Activated CD4-positive, alpha-beta T cell treated with anti-CD3 and anti-CD28 coated beads for 36 hours (primary cell): ENCODE results near the gene METTL13. TPM values are rescaled to one million over a fixed set of nuclear protein-coding genes. Genes with fewer than 3 reads are reported as not detected.

Source experiments
- ATAC-seq: fragments of 200-7000 bp; cut with Tn5 transposase; one replicate; pipeline ENCODE4 v1.10.0; 2021; ENCODE audit warnings: mild to moderate bottlenecking, moderate library complexity
- CTCF ChIA-PET: fragments of 350-600 bp; sonication (Branson Sonifier 250); formaldehyde crosslinking; loops from one replicate; lab custom pipeline; 2021; ENCODE audit warnings: antibody characterized with exemption; lab: Charles Lee
- POLR2A ChIA-PET: fragments of 350-600 bp; sonication (Branson Sonifier 250); formaldehyde crosslinking; loops from one replicate; lab custom pipeline; 2021; ENCODE audit warnings: antibody characterized with exemption, inconsistent platforms; lab: Charles Lee
- DNase-seq: peaks from one replicate; pipeline ENCODE4 v3.0.0-alpha.2; 2020
- H3K27ac Mint-ChIP-seq: one replicate; pipeline ENCODE4 v1.8.0; 2021; ENCODE audit warnings: mixed read lengths
- H3K27me3 Mint-ChIP-seq: one replicate; pipeline ENCODE4 v1.8.0; 2021; ENCODE audit warnings: mixed read lengths
- H3K36me3 Mint-ChIP-seq: one replicate; pipeline ENCODE4 v1.8.0; 2021; ENCODE audit warnings: low read depth, mixed read lengths
- H3K4me1 Mint-ChIP-seq: one replicate; pipeline ENCODE4 v1.8.0; 2021; ENCODE audit warnings: mixed read lengths
- H3K4me3 Mint-ChIP-seq: one replicate; pipeline ENCODE4 v1.8.0; 2021; ENCODE audit warnings: mild to moderate bottlenecking, moderate library complexity, mixed read lengths
- H3K9me3 Mint-ChIP-seq: one replicate; pipeline ENCODE4 v1.8.0; 2021; ENCODE audit warnings: low read depth, mixed read lengths
- intact Hi-C, 2 experiments: fragments of 100-400 bp; cut with DNase I in 1 of 2; cut with micrococcal nuclease in 1 of 2; formaldehyde crosslinking; loops; one replicate each; pipeline versions ENCODE4 v1.14.2 to v1.15.1; 2022 to 2024; cut with DNase I, micrococcal nuclease
- total RNA-seq, 2 experiments: library from RNA; stranded (reverse); gene quantifications; one replicate each; pipeline ENCODE4 v1.2.3, GENCODE V29; 2021

The METTL13 gene
- total RNA-seq, 2 experiments from 2014 or later, result 41.1 to 52.9 TPM

DNA sequence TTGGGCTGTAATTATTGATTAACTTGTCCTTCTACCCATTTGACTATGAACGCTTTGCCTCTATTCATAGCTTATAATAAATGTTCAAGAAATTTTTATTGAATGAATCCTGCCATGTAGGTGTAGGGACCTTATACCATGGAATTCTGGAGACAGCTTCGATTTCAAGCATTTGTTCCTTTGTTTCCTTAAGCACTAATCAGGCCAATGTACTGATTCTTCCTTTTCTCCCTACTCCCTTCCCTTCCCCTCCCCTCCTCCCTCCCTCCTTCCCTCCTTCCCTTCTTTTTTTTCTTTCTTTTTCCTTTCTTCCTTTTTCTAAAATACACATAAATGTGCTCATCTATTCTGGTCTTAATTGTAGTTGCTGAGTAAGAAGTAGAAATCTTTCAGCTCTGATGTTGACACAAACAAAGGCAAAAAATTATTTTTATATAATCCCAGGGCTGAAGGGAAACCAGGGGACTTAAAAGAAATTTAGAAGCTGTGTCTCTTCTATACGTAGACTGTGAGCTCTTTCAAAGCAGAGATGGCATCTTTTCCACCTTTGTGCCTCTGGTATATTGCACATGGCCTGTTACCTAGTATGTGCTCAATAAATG is 34.9 kb downstream of the METTL13 start:
- DNase-seq (no peak), ATAC-seq (no peak)
- POLR2A ChIA-PET, result no interaction called here
- H3K4me3 Mint-ChIP-seq, result no peak overlapping the region
- intact Hi-C loops, result no loop called here
- H3K27ac Mint-ChIP-seq, result no peak overlapping the region
- no peaks in the 10 kb centered on the region for H3K9me3 Mint-ChIP-seq
- CTCF ChIA-PET, result interaction anchor here (2.0 kb wide), 1 partner anchor 14 kb away, joined by 11 read pairs; no protein-coding TSS in a partner anchor
- H3K27me3 Mint-ChIP-seq, result no peaks in the 10 kb centered on the region
- no peaks in the 10 kb centered on the region for H3K36me3 Mint-ChIP-seq
- peaks cover 17% of the 10 kb centered on the region for H3K4me1 Mint-ChIP-seq

- ChIA-PET CTCF (interaction anchor here (0.5 to 2.0 kb wide), 7 partner anchors 12 to 735 kb away, joined by 3 to 11 read pairs (median 4); partner anchors contain the start of genes DNM3 and METTL13), POLR2A (interaction anchor here (1.2 kb wide), 1 partner anchor 12 kb away, joined by 3 read pairs; no protein-coding TSS in a partner anchor)
- intact Hi-C loops, result loop anchor here in 1 of 2 experiments (1.0 kb wide), 2 partner anchors 23 to 24 kb away; partner anchors contain the start of gene DNM3
- Mint-ChIP-seq H3K27me3 (no peaks in the 10 kb centered on the region), H3K4me3 (no peak overlapping the region), H3K9me3 (no peaks in the 10 kb centered on the region), H3K27ac (peak overlapping the region; percentile 87), H3K4me1 (peaks cover 17% of the 10 kb centered on the region), H3K36me3 (no peaks in the 10 kb centered on the region)
- peak; percentile 73 for DNase-seq
- ATAC-seq, result peak; percentile 98
Observed at GRCh38 chr1:171817511-171818265, 36.2 kb downstream of the METTL13 start.

GRCh38 chr1:171819946-171820345 is 38.5 kb downstream of the METTL13 start:
- CTCF ChIA-PET, result interaction anchor here (2.1 kb wide), 1 partner anchor 19 kb away, joined by 11 read pairs; no protein-coding TSS in a partner anchor
- POLR2A ChIA-PET, result no interaction called here
- H3K4me1 Mint-ChIP-seq, result peaks cover 17% of the 10 kb centered on the region
- H3K4me3 Mint-ChIP-seq, result no peak overlapping the region
- no peaks in the 10 kb centered on the region for H3K36me3 Mint-ChIP-seq
- intact Hi-C loops, result no loop called here
- H3K27me3 Mint-ChIP-seq, result no peaks in the 10 kb centered on the region
- DNase-seq (no peak), ATAC-seq (no peak)
- H3K9me3 Mint-ChIP-seq, result no peaks in the 10 kb centered on the region
- H3K27ac Mint-ChIP-seq, result no peak overlapping the region

DNA sequence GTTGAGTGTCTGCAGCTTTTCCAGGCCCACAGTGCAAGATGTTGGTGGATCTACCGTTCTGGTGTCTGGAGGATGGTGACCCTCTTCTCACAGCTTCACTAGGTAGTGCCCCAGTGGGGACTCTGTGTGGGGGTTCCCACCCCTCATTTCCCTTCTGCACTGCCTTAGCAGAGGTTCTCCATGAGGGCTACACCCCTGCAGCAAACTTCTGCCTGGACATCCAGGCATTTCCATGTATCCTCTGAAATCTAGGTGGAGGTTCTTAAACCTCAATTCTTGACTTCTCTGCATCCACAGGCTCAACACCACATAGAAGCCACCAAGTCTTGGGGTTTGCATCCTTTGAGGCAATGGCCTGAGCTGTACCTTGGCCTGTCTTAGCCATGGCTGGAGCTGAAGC is 45.5 kb downstream of the METTL13 start:
- CTCF ChIA-PET, result no interaction called here
- DNase-seq, result no peak
- intact Hi-C loops, result no loop called here
- Mint-ChIP-seq H3K9me3 (peaks cover 21% of the 10 kb centered on the region), H3K27ac (no peak overlapping the region), H3K27me3 (no peaks in the 10 kb centered on the region), H3K4me3 (no peak overlapping the region), H3K36me3 (peaks cover 8% of the 10 kb centered on the region), H3K4me1 (no peaks in the 10 kb centered on the region)
- ATAC-seq, result no peak
- POLR2A ChIA-PET, result no interaction called here

GRCh38 chr1:171828794-171829193 is 47.3 kb downstream of the METTL13 start:
- ATAC-seq, result no peak
- H3K4me3 Mint-ChIP-seq, result no peak overlapping the region
- no peaks in the 10 kb centered on the region for H3K4me1 Mint-ChIP-seq
- peaks cover 21% of the 10 kb centered on the region for H3K9me3 Mint-ChIP-seq
- no peaks in the 10 kb centered on the region for H3K27me3 Mint-ChIP-seq
- POLR2A ChIA-PET, result no interaction called here
- CTCF ChIA-PET, result interaction anchor here (0.7 kb wide), 1 partner anchor 1051 kb away, joined by 4 read pairs; no protein-coding TSS in a partner anchor
- no peak for DNase-seq
- peaks cover 8% of the 10 kb centered on the region for H3K36me3 Mint-ChIP-seq
- H3K27ac Mint-ChIP-seq, result no peak overlapping the region
- intact Hi-C loops, result no loop called here

GRCh38 chr1:171833091-171833825 is 51.8 kb downstream of the METTL13 start:
- H3K27me3 Mint-ChIP-seq, result no peaks in the 10 kb centered on the region
- intact Hi-C loops, result no loop called here
- no peak for ATAC-seq
- H3K27ac Mint-ChIP-seq, result no peak overlapping the region
- no peaks in the 10 kb centered on the region for H3K36me3 Mint-ChIP-seq
- H3K9me3 Mint-ChIP-seq, result no peaks in the 10 kb centered on the region
- POLR2A ChIA-PET, result no interaction called here
- CTCF ChIA-PET, result interaction anchor here (0.6 to 1.6 kb wide), 3 partner anchors 16 to 49 kb away, joined by 3 to 4 read pairs (median 3); no protein-coding TSS in a partner anchor
- no peaks in the 10 kb centered on the region for H3K4me1 Mint-ChIP-seq
- DNase-seq, result no peak
- H3K4me3 Mint-ChIP-seq, result no peak overlapping the region

DNA sequence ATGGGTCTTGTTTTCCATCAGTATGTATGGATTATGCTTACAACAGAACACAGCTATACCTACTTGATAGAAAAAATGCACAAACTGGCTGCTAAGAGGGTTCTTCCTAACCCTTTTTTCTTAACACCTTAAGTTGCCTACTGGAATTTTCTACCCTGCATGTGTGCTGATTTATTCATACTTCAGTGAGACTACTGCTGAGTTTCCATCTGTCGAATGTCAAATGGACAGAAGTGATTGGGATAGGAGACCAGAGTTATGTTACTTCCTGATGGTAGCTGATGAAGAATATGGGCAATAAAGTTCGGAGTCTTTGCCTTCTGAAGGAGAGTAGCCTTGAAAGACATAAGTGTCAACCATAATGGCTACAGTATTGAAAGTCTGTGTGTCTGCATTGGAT is 53.4 kb downstream of the METTL13 start:
- POLR2A ChIA-PET, result no interaction called here
- no peaks in the 10 kb centered on the region for H3K36me3 Mint-ChIP-seq
- ATAC-seq (no peak), DNase-seq (no peak)
- H3K27me3 Mint-ChIP-seq, result no peaks in the 10 kb centered on the region
- no peak overlapping the region for H3K27ac Mint-ChIP-seq
- intact Hi-C loops, result no loop called here
- H3K4me1 Mint-ChIP-seq, result no peaks in the 10 kb centered on the region
- CTCF ChIA-PET, result interaction anchor here (0.7 kb wide), 1 partner anchor 10 kb away, joined by 3 read pairs; no protein-coding TSS in a partner anchor
- H3K4me3 Mint-ChIP-seq, result no peak overlapping the region
- no peaks in the 10 kb centered on the region for H3K9me3 Mint-ChIP-seq

DNA sequence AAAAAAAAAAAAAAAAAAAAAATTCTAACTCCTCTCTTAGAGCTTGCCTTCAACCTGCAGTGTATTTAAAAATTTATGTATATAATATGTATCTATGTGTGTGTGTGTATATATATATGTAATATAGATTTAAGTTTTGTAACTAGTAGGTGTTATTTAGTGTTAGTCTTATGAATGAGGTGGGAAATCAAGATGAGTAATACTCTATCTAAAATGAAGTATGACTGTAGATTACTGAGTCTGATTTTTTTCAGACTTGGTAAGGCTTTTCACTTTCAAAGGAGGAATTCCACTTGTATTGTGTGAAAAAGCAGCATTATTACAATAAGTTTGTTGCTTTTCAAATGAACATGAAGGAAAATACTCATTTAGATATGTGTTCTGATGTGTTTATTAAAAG is 54.4 kb downstream of the METTL13 start:
- ATAC-seq (no peak), DNase-seq (no peak)
- H3K4me1 Mint-ChIP-seq, result peaks cover 4% of the 10 kb centered on the region
- POLR2A ChIA-PET, result no interaction called here
- H3K9me3 Mint-ChIP-seq, result no peaks in the 10 kb centered on the region
- no peaks in the 10 kb centered on the region for H3K36me3 Mint-ChIP-seq
- H3K27me3 Mint-ChIP-seq, result no peaks in the 10 kb centered on the region
- H3K27ac Mint-ChIP-seq, result no peak overlapping the region
- intact Hi-C loops, result no loop called here
- CTCF ChIA-PET, result no interaction called here
- H3K4me3 Mint-ChIP-seq, result no peak overlapping the region

DNA sequence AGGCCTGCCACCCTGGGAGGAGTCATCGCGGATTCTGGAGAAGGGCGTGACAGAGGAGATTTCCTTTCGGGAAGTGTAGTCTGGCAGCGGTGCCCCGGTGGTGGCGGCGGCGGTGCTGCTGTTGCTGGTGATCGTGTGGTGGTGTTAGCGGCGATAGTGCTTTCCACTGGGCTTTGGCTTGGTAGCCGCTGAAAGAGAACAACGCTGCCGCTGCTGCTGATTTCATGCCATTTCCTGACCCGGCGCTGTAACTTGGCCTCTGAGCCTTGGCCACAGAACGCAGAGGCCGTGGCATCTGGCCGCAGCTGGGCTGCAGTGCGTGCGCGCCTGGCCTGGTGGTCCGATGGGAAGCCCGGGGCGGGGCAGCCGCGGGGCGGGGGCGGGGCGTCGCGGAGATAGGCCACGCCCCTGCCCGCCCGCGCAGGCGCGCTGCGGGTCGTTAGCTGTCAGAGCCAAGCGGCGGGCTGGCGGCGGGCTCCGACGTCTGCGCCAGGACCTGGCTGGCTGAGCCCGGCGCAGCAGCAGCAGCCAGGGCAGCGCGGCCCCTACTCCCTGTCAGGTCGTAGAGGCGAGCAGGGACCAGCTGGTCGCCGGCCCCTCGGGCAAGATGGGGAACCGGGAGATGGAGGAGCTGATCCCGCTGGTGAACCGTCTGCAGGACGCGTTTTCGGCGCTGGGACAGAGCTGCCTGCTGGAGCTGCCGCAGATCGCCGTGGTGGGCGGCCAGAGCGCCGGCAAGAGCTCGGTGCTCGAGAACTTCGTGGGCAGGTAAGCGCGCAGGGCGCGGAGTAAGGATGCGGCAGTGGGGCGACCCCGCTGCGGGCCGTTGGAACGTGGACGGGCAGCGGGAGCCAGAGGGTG is 59.8 kb downstream of the METTL13 start, which contains the start of gene DNM3:
DNM3 (plus strand) TSS at position 449 of the 861 bp plus-strand sequence; CDS start at position 608, 159 bp downstream.
- ChIA-PET POLR2A (interaction anchor here (1.2 kb wide), 1 partner anchor 99 kb away, joined by 3 read pairs; the partner anchor contains the start of gene VAMP4), CTCF (interaction anchor here (0.6 to 1.6 kb wide), 9 partner anchors 16 to 560 kb away, joined by 3 to 4 read pairs (median 3); no protein-coding TSS in a partner anchor)
- peak; percentile 97 for ATAC-seq
- Mint-ChIP-seq H3K27ac (peak within 1 kb of the TSS; percentile 77), H3K36me3 (no peaks in the 10 kb centered on the region), H3K4me3 (peak within 1 kb of the TSS; percentile 84), H3K9me3 (no peaks in the 10 kb centered on the region), H3K4me1 (peaks cover 14% of the 10 kb centered on the region), H3K27me3 (peaks cover 17% of the 10 kb centered on the region)
- intact Hi-C loops, result loop anchor here (1.0 to 5.0 kb wide), 8 partner anchors 24 to 1949 kb away; partner anchors contain the start of genes METTL13 (in 2 of the 2), VAMP4 (in 2 of the 2) and SCYL3 (in 1 of the 2)
- DNase-seq, result peak; percentile 85
